Hepatic stellate cell (primary cell): ENCODE results near the gene FOXL2.
"Not testable (repeated sequence)": the region's sequence is repeated elsewhere in the genome, so short reads cannot be mapped to it uniquely, and the experiment has no call there.

Source experiments
- DNase-seq: peaks from one replicate; pipeline ENCODE4 v3.0.0; 2011; ENCODE audit warnings: low spot score

The FOXL2 gene

GRCh38 chr3:138933068-138933668, 13.8 kb downstream of the FOXL2 start:
- no peak for DNase-seq

- no peak for DNase-seq
Measured at GRCh38 chr3:138928727-138929372, 18.1 kb downstream of the FOXL2 start.

DNA sequence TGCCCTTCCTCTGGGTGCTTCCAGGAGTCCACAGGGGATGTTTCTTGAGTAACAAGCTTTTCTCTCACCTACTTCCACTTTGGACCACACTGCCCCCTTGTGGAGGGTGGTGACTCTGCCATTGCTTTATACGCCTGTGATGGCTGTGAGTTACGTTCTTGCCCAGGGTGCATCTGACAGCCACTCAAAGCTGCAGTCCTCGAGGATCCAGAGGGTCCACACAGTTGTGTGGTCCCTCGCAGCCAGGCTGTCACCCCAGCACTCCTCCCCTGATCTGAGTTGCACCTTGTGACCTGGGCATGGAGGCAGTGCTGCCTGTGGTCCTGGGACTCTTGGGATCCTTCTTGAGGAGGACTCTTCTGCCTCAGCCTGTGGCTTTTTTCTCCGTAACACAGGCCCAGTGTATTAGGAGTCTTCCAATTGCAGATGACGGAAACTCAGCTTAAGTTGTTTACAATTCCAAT, 23.4 kb downstream of the FOXL2 start:
- DNase-seq: peak; percentile 81

- DNase-seq: not testable (repeated sequence)
Measured at GRCh38 chr3:138922400-138922799, 24.5 kb downstream of the FOXL2 start.

DNA sequence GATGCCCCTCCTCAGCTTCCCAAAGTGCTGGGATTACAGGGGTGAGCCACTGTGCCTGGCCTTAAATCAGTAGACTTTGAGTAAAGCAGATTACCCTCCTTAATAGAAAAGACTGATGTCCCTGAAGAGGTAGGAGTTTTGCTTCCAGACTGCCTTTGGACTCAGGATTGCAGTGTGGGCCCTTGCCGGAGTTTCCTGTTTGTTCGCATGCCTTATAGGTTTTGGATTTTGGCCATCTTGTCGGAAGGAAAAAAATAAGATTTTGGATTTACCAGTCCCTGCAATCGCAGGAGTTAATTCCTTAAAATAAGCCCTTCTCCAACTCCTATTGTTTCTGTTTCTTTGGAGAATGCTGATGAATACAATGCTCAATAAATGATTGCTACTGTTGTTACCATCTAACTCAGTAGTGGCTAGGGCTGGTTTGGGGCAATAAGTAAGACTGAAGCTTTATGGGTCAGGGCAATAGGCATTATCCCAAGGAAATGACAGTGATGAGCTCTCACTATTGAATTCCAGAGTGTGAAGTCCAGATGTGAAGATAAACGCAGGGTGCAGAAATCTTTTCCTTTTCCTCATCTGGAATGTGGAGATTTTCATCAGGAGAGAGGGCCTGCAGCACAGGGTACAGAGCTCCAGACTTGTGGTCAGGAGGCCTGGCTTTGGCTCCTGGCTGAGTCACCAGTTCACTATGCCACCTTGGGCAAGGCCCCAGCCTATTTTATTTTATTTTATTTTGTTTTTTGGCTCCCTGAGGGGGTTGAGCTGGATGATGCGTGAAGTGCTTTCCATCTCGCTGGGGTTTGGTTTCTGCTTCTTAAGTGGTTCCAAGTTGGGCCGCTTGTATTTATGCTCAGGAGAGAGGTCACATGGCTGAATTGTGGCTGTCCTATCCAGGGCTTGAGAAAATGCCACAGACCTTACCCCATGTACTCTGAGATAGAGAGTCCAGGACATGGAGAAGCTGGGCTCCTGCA, 25.3 kb downstream of the FOXL2 start:
- peak; percentile 78 for DNase-seq

DNA sequence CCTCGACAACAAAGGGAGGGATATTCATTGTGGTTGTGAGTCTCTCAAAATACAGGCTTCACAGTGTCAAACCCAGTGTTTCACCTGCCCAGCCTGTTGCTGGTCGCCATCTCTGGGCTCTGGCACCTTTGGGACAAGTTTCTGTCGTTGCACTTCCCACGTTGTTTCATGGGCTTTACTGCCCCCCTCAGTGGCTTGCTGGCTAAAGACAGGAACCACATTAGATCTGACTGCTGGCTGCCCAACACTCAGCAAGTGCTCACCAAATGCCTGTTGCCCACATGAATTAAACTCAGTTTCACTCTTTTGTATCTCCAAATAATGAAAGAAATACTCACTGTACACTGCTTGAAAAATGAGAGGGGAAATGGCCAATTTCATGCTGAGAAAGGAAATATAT, 27.6 kb downstream of the FOXL2 start:
- no peak for DNase-seq

- DNase-seq: no peak
Measured at GRCh38 chr3:138916824-138917223, 30.1 kb downstream of the FOXL2 start.

GRCh38 chr3:138915503-138916498, 31.1 kb downstream of the FOXL2 start:
- DNase-seq: peak; percentile 95

GRCh38 chr3:138914870-138915502, 32.0 kb downstream of the FOXL2 start:
- DNase-seq: peak; percentile 69

DNA sequence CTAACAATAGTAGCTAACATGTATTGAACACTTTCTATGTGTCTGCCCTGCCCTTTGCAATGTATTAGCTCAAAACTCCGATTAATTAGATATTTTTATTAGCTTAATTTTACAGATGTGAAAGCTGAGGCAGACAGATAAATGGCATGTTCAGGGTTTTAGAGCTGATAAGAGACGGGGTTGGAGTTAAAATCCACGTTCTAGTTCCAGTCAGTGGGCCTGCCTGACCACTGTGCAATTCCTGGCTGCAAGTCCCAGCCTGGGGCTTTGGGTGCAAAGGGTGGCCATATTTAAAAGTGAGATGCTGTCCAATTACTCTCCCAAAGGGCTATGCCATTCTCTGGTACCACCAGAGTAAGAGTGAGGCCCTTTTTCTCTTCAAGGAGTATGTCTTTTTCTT, 33.2 kb downstream of the FOXL2 start:
- no peak for DNase-seq

- DNase-seq: no peak
Measured at GRCh38 chr3:138912237-138912636, 34.7 kb downstream of the FOXL2 start.

DNA sequence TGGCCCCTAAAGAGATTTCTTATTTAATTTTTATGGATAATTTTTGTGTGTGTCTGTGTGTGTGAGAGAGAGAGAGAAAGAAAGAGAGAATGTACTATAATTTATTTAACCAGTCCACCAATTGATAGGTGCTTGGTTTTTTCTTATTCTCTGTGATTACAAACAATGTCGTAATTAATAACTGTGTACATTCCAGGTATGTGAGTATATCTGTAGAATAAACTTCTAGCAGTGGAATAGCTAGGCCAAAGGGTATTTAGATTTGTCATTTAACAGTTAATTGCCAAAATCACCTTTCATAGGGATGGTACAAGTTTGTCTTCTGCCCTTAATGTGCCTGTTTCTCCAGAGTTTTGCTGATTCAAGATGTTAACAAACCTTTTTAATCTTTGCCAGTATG, 35.3 kb downstream of the FOXL2 start:
- DNase-seq: no peak

DNA sequence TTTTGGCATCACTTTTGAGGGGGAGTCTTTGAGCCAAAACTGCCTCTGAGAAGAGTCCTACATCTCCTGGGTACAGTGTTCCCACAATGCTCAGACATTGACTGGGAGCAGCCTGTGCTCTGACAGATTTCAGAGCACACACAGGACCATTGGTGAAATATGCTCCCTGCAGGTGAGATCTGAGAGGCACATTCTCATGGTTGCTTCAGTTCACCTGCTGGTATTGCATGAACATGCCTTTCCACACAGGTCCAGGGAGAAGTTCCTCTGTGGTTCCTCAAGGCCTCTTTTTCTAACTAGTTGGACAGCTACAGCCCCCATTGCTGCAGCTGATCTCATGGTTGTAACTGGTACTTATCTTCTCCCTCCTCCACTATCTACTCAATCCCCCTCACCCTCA, 37.0 kb downstream of the FOXL2 start:
- no peak for DNase-seq

DNA sequence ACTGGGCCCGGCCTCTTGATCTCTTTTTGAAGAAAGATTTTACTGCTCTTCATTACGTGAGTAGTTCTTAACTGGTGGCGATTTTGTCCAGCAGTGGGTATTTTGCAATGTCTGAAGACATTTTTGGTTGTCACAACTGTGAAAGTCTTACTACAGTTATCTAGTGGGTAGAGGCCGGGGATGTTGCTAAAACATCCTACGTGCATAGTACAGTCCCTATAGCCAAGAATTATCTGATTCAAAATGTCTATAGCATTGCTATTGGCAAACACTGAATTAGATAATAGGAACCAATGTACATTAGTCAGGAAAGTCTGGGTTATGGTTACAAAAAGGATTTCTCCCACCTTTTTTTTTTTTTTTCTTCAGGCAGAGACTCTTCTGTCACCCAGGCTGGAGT, 38.1 kb downstream of the FOXL2 start:
- no peak for DNase-seq

GRCh38 chr3:138907539-138907938, 39.4 kb downstream of the FOXL2 start:
- DNase-seq: no peak

DNA sequence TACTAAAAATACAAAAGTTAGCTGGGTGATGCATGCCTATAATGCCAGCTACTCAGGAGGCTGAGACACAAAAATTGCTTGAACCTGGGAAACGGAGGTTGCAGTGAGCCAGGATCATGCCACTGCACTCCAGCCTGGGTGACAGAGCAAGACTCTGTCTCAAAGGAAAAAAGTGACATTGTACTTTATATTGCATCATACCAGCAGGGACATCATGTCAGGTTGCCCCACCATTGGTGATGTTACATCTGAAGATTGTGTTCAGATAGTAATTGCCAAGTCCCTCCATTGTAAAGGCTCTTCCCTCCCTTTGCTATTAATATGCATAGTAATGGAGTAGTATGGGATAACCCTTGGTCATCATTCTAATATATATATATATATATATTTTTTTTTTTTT, 44.8 kb downstream of the FOXL2 start:
- no peak for DNase-seq

DNA sequence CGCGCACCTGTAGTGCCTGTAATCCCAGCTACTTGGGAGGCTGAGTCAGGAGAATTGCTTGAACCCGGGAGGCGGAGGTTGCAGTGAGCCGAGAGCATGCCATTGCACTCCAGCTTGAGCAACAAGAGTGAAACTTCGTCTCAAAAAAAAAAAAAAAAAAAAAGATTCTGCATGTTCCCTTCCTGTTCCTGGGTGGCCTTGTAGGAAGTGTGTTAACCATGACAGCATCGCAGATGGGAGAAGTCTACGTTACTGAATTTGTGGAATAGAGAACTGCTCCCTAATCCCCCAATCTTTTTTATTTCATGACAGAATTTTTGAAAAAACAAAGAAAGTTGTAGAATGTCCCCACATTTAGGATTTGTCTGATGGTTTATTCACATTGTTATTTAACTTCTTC, 45.4 kb downstream of the FOXL2 start:
- DNase-seq: no peak

- no peak for DNase-seq
Measured at GRCh38 chr3:138899351-138899991, 47.5 kb downstream of the FOXL2 start.

GRCh38 chr3:138898708-138899107, 48.2 kb downstream of the FOXL2 start:
- DNase-seq: no peak

DNA sequence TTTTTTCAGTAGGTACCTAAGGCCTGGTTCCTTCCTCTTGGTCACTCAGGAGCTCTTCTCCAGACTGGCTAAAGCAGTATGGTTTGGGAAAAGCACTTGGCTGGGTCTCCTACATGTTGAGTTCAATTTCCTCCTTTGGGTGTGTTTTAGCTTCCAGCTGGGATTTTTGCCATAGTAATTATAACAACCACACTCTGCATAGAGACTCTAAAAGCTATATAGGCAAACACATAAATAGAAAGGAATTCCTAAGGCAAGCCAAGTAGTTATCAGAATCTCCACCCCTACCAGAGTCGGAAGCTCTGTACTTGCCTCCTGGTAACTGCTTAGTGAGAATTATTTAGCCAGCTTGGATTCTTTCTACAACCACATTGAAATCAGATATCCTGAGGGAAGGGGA, 48.6 kb downstream of the FOXL2 start:
- no peak for DNase-seq
